ENCODE results near the gene MTG2.

The MTG2 gene

GRCh38 chr20:62179162-62179504 lies 3.7 kb upstream of the MTG2 start:
- Mint-ChIP-seq H3K4me1 (peaks cover 22% of the 10 kb centered on the region), H3K27ac (no peak overlapping the region), H3K27me3 (no peaks in the 10 kb centered on the region), H3K9me3 (no peaks in the 10 kb centered on the region), H3K4me3 (no peak overlapping the region), H3K36me3 (peaks cover 13% of the 10 kb centered on the region)
- ATAC-seq, result no peak

- Mint-ChIP-seq H3K4me3 (peak overlapping the region; percentile 98), H3K4me1 (peaks cover 40% of the 10 kb centered on the region), H3K27me3 (no peaks in the 10 kb centered on the region), H3K36me3 (no peaks in the 10 kb centered on the region), H3K27ac (peak overlapping the region; percentile 99), H3K9me3 (no peaks in the 10 kb centered on the region)
- ATAC-seq, result no peak
Measured at GRCh38 chr20:62181808-62182207, 1.0 kb upstream of the MTG2 start.

DNA sequence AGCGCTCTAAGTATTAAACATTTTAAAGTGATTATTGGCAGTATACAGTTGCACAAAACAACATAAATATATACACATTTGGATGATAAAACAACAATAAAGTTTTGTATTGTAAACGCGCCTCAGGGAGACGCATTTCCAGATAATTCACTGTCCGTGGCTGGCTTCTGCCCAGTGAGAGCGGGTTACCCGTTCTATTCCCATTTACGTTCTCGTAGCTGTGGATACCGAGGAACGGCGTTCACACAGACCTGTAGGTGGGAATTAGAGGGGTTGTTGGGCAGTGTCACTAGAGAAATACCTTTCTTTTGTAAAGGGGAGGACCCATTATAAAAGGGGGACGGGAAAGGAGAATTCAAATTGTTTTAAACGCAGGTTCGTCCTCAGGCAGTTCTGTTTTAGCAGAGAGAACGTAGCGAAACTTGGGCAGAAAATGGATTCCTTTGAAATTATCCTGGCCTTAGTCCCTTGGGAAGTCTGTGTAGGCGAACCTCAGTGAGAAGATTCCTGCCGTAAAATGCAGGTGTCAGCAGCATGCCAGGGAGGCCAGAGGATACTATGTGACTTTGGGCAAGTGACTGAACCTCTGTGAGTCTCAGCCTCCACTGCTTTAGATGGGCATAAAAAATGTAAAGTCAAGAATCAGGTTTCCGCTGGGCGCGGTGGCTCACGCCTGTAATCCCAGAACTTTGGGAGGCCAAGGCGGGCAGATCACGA lies 756 bp downstream of the MTG2 start:
- Mint-ChIP-seq H3K27ac (peak overlapping the region; percentile 99), H3K4me1 (peaks cover 55% of the 10 kb centered on the region), H3K9me3 (no peaks in the 10 kb centered on the region), H3K4me3 (peak overlapping the region; percentile 98), H3K27me3 (no peaks in the 10 kb centered on the region), H3K36me3 (no peaks in the 10 kb centered on the region)
- ATAC-seq, result no peak

DNA sequence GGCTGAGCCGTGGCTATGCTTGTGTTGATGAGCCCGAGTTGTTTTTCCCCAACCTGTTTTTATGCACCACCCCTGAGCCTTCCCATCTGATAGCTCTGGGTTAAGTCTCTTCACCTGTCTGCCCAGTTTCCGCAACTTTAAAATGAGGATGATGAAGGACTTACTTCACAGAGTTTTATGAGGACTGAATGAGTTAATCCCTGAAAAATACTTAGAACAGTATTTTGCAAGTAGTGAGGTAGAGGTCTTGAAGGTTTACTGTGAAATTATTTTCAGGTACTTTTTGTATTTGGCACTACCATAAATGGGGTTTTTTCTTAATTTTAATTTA lies 3.2 kb downstream of the MTG2 start:
- ATAC-seq, result no peak
- Mint-ChIP-seq H3K4me1 (peaks cover 60% of the 10 kb centered on the region), H3K4me3 (no peak overlapping the region), H3K27me3 (no peaks in the 10 kb centered on the region), H3K36me3 (peaks cover 14% of the 10 kb centered on the region), H3K9me3 (no peaks in the 10 kb centered on the region), H3K27ac (no peak overlapping the region)

DNA sequence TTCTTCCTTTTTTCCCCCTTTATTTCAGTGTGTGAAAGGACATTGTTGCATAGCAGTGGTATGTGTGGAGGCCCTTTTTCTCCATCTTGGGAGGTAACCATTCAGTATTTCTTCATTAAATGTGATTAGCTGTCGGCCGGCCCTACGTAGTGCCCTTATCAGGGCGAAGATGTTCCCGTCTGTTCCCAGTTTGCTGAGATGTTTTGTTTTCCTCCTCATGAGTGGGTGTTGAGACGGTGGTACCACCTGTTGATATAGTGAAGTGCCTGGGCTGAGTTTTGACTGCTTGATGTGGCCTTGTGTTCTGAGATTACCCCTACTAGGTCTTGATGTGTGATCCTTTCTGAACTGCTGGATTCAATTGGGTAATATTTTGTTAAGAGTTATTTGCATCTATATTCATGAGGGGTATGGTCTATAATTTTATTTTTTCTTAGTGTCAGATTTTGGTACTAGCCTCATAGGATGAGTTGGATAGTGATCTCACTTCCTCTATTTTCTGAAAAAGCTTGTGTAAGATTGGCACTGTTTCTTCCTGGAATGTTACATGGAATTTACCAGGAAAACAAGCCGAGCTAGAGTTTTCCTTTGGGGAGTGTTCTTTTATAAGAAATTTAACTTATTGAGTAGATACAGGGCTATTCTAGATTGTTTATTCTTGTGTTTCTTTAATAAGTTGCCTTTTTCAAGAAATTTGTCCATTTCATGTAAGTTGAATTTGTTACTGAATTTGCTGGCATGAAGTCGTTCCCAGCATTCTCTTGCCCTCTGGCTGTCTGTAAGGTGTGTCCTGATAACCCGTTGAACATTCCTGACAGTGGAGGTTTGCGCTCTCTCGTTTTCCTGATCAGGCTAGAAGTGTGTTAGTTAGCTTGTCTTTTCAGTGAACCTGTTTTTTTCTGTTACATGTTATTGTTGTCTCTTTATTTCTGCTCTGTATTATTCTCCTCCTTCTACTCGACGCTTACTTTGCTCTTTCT lies 4.3 kb downstream of the MTG2 start:
- no peaks in the 10 kb centered on the region for H3K27me3 Mint-ChIP-seq
- no peaks in the 10 kb centered on the region for H3K9me3 Mint-ChIP-seq
- H3K4me3 Mint-ChIP-seq, result no peak overlapping the region
- no peak for ATAC-seq
- peaks cover 19% of the 10 kb centered on the region for H3K36me3 Mint-ChIP-seq
- peaks cover 54% of the 10 kb centered on the region for H3K4me1 Mint-ChIP-seq
- H3K27ac Mint-ChIP-seq, result no peak overlapping the region

- H3K4me1 Mint-ChIP-seq, result peaks cover 26% of the 10 kb centered on the region
- peaks cover 26% of the 10 kb centered on the region for H3K36me3 Mint-ChIP-seq
- no peaks in the 10 kb centered on the region for H3K27me3 Mint-ChIP-seq
- no peak overlapping the region for H3K27ac Mint-ChIP-seq
- H3K4me3 Mint-ChIP-seq, result no peak overlapping the region
- no peaks in the 10 kb centered on the region for H3K9me3 Mint-ChIP-seq
- ATAC-seq, result no peak
Measured at GRCh38 chr20:62190639-62191411, 8.0 kb downstream of the MTG2 start.

- Mint-ChIP-seq H3K36me3 (peaks cover 27% of the 10 kb centered on the region), H3K4me1 (peaks cover 18% of the 10 kb centered on the region), H3K27me3 (no peaks in the 10 kb centered on the region), H3K4me3 (no peak overlapping the region), H3K9me3 (no peaks in the 10 kb centered on the region), H3K27ac (no peak overlapping the region)
- ATAC-seq, result no peak
Measured at GRCh38 chr20:62191781-62192559, 9.1 kb downstream of the MTG2 start.

DNA sequence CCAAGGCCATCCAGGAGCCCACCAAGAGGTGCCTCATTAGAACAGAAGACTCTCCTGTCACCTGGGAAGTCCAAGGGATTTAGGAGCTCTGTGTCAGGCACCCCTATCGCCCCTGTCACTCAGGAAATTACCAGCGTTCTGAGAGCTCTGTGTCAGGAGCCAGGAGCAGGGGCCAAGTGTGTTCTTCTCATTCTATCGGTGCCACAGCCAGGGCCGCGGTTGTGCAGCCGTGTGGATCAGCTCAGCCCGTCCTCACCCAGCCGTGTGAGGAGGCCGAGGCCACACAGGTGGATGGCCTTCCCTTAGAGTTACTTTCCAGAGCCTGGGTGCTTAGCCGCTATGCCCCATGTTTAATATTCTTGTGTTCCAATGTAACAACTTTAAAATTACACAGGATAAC lies 9.8 kb downstream of the MTG2 start:
- no peak overlapping the region for H3K27ac Mint-ChIP-seq
- H3K27me3 Mint-ChIP-seq, result no peaks in the 10 kb centered on the region
- H3K4me1 Mint-ChIP-seq, result peaks cover 12% of the 10 kb centered on the region
- ATAC-seq, result no peak
- H3K4me3 Mint-ChIP-seq, result no peak overlapping the region
- H3K36me3 Mint-ChIP-seq, result peaks cover 27% of the 10 kb centered on the region
- no peaks in the 10 kb centered on the region for H3K9me3 Mint-ChIP-seq

DNA sequence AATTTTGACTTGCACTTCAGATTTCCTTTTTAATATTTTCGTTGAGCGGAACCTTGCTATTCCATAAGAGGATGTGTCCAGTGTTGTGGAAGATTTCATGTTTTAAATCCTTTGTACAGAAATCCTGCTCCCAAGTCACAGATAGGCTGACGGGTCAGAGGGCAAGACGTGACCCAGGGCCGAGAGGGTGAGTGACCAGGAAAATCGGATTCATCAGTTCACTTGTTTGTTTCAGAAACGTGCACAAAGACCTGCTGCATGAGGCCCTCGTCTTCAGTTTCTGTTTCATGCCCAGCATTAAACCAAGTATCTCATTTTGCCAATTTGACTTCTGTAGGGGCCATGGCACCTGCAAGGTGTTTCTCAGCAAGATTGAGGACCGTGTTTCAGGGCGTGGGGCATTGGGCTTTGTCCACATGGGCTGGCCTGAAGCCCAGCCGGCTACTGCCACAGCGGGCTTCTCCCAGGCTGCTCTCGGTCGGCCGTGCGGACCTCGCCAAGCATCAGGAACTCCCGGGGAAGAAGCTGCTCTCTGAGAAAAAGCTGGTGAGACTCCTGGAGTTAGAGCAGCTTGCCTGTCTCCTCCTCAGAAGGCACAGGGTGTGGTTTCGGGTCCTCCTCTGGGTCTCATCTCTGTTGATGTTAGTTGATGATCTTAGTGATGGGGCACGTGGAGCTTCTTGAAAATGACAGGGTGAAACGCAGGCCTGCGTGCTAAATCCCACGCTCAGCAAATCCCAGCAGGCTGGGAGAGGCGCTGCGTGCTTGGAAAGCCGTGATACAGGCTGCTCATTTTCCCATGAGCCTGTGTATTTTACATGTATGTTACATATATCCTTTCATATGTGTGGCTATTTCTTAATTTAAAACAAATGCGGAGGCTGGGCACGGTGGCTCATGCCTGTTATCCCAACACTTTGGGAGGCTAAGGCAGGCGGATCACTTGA lies 10.5 kb downstream of the MTG2 start:
- Mint-ChIP-seq H3K27me3 (no peaks in the 10 kb centered on the region), H3K36me3 (peaks cover 33% of the 10 kb centered on the region), H3K9me3 (no peaks in the 10 kb centered on the region), H3K4me1 (peaks cover 5% of the 10 kb centered on the region), H3K4me3 (no peak overlapping the region), H3K27ac (no peak overlapping the region)
- ATAC-seq, result no peak

- Mint-ChIP-seq H3K4me1 (peaks cover 6% of the 10 kb centered on the region), H3K27me3 (no peaks in the 10 kb centered on the region), H3K4me3 (no peak overlapping the region), H3K9me3 (no peaks in the 10 kb centered on the region), H3K36me3 (peaks cover 43% of the 10 kb centered on the region), H3K27ac (peak overlapping the region; percentile 22)
- no peak for ATAC-seq
Measured at GRCh38 chr20:62195075-62195405, 12.2 kb downstream of the MTG2 start.

DNA sequence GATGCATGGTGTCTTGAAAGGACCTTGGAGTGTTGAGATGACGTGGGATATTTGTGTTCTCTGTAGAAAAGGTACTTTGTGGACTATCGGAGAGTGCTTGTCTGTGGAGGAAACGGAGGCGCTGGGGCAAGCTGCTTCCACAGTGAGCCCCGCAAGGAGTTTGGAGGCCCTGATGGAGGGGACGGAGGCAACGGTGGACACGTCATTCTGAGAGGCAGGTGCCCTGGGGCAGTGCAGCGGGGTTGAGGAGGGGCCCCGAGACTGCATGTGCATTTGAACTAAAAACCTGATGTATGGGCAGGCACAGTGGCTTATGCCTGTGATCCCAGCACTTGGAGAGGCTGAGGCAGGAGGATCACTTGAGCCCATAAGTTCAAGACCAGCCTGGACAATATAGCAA lies 12.9 kb downstream of the MTG2 start:
- H3K9me3 Mint-ChIP-seq, result no peaks in the 10 kb centered on the region
- peaks cover 10% of the 10 kb centered on the region for H3K4me1 Mint-ChIP-seq
- no peak for ATAC-seq
- H3K36me3 Mint-ChIP-seq, result peaks cover 43% of the 10 kb centered on the region
- H3K27ac Mint-ChIP-seq, result no peak overlapping the region
- H3K27me3 Mint-ChIP-seq, result no peaks in the 10 kb centered on the region
- H3K4me3 Mint-ChIP-seq, result no peak overlapping the region

DNA sequence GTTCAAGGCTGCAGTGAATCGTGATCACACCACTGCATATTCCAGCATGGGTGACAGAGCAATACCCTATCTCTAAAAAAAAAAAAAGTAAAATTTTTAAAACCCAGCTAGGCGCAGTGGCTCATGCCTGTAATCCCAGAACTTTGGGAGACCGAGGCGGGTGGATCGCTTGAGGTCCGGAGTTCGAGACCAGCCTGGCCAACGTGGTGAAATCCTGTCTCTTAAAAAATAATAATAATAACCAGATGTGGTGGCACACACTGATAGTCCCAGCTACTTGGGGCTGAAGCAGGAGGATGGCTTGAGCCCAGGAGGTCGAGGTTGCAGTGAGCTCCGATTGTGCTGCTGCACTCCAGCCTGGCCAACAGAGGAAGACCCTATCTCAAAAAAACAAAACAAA lies 13.5 kb downstream of the MTG2 start:
- H3K9me3 Mint-ChIP-seq, result no peaks in the 10 kb centered on the region
- H3K36me3 Mint-ChIP-seq, result peaks cover 42% of the 10 kb centered on the region
- no peak for ATAC-seq
- no peaks in the 10 kb centered on the region for H3K27me3 Mint-ChIP-seq
- H3K4me1 Mint-ChIP-seq, result peaks cover 13% of the 10 kb centered on the region
- no peak overlapping the region for H3K4me3 Mint-ChIP-seq
- no peak overlapping the region for H3K27ac Mint-ChIP-seq

- H3K9me3 Mint-ChIP-seq, result no peaks in the 10 kb centered on the region
- H3K4me3 Mint-ChIP-seq, result no peak overlapping the region
- no peak overlapping the region for H3K27ac Mint-ChIP-seq
- no peaks in the 10 kb centered on the region for H3K27me3 Mint-ChIP-seq
- peaks cover 24% of the 10 kb centered on the region for H3K4me1 Mint-ChIP-seq
- H3K36me3 Mint-ChIP-seq, result peaks cover 48% of the 10 kb centered on the region
- ATAC-seq, result no peak
Measured at GRCh38 chr20:62197311-62197710, 14.5 kb downstream of the MTG2 start.

DNA sequence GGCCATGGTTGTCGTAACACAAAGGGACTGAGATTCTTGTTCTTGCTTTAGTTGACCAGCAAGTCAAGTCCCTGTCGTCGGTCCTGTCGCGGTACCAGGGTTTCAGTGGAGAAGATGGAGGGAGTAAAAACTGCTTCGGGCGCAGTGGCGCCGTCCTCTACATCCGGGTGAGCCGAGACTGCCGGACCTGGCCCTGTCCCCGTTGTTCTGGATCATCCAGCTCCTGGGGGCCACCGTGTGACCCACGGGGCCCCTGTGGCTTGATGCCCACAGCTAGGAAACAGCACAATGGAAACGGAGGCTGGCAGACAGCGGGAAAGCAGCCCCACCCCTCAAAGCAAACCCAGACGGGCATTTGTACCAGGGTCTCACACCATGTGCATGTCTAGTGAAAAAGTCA lies 15.0 kb downstream of the MTG2 start:
- no peak overlapping the region for H3K4me3 Mint-ChIP-seq
- H3K36me3 Mint-ChIP-seq, result peaks cover 50% of the 10 kb centered on the region
- ATAC-seq, result no peak
- H3K4me1 Mint-ChIP-seq, result peaks cover 28% of the 10 kb centered on the region
- H3K9me3 Mint-ChIP-seq, result no peaks in the 10 kb centered on the region
- H3K27ac Mint-ChIP-seq, result no peak overlapping the region
- H3K27me3 Mint-ChIP-seq, result no peaks in the 10 kb centered on the region

Data from stimulated activated memory B cell treated with anti-CD40 and anti-IgM and Interleukin-4, amounts not matched to agents 10 μg/mL and 1 μg/mL and 100 μg/mL, for 72 hours (primary cell).